ENCODE results near the gene MBP.

Gene MBP

DNA sequence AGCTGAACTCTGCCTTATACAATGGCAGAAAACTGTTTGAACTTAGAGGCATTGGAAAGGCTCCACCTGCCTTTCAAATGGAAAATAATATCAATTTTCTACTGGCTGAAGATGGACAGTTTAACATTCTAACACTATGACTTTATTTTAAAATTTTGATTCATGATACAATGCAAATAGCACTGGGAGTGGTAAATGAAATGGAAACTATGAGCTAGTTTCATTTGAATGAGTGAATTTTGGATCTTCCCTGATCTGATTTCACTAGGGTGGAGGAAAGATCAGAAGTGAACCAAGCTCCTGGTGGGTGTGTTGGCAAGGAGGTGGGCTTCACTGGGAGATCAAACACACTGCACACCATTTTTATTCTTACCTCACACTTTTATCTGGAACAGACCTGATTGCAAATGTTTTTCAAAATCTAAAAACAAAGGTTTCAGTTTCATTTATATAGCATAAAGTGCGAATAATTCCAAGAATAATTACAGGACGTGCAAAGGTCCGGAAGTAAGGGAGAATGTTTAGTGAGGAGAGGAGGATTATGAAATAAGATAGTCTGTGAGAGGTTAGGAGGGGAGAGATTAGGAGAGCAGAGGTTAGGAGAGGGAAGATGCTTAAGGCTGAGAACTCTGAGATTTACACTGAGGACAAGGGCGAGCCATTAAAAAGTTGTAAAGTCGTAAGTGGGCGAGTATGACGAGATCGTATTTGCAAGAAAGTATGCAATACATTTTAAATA is 18.6 kb upstream of the MBP start:
- DNase-seq, result no peak

DNA sequence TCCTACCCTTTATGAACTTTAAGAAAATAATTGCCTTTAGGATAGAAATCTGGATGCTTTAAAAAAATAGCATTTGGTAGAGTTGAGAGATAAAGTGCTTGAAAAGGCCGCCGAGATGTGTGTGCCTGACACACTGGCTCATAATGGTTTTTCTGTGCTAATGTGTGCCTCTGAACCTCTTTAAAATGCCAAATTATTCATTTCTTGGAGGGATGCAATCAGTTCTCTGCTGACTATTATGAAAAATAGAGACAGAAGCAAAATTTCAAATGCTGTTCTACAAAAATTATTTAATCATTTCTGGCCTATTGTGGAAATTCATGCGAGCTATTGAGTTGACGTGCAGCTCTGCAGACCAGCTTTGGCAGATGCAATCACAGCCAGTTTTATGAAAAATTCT is 18.0 kb upstream of the MBP start:
- no peak for DNase-seq

DNA sequence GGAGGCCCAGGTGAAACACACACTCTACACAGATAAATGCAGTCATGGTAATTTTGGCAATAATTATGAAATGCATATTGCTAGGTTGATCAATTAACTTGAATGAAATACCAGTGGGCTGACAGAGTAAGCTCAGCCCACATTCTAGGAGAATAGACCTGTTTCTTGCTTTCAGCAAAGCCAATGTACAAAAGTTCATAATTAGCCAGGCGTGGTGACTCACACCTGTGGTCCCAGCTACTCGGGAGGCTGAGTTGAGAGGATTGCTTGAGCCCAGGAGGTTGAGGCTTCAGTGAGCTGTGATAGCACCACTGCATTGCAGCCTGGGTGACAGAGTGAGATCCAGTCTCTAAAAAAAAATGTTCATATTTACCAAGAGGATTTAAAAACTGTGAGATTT is 15.7 kb upstream of the MBP start:
- no peak for DNase-seq

DNA sequence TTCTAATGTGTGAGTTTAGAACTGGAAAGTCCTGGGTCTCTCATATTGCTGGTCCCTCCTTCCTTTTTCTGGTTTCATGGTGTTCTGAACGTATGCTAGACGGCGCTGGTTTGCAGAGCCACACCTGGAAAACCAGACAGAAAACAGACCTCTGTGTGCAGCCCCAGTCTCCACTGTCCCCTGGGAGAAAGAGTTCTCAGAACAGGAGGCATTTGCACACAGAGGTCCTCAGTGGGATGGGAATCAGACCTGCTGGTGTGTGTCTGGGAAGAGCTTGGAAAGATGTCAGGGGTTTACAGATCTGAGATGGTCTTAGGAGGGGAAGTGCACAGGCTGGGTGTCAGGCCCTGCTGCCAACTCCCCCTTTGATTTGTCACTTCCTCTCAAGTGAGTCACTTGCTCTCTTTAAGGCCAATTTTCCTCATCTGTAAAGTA is 14.9 kb upstream of the MBP start:
- DNase-seq, result peak in 1 of 2 donors; percentile 22

DNA sequence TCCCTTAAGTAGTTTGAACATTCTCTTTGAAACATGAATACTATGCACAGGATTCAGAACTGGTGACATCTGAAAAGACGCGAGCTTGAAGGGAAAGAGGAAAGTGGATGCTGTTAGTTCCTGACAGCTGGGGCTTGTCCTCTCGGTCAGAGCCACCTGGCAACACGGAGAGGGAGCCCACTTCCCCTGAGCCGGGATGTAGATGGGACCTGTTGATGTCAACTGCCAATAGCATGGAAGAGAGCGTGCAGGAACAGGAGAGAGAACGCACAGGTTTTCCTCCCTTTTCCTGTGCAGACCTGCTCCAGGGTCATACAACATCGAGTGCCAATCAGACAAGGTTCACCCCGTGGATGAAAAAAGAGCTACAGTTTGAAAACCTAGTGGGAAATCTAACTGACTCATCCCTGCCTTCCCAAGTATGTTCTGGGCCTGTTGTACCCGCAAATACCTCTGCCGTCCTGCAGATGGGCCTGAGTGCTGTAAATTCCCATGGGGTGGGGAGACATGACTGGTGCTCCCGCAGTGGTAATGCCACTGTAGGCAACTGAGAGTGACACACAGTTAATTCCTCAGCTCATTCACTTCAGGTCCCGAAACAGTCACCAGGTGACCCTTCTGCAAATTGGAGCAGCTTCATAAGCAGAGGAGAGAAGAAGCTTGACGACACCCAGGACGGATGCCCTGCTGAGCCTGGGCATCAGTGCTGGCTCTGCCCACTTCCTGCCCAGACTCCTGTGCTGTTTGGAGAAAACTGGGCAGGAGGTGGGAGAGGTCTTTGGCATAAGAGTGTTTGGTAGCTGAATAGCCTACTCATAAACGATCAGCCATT is 13.9 kb upstream of the MBP start:
- DNase-seq, result no peak

DNA sequence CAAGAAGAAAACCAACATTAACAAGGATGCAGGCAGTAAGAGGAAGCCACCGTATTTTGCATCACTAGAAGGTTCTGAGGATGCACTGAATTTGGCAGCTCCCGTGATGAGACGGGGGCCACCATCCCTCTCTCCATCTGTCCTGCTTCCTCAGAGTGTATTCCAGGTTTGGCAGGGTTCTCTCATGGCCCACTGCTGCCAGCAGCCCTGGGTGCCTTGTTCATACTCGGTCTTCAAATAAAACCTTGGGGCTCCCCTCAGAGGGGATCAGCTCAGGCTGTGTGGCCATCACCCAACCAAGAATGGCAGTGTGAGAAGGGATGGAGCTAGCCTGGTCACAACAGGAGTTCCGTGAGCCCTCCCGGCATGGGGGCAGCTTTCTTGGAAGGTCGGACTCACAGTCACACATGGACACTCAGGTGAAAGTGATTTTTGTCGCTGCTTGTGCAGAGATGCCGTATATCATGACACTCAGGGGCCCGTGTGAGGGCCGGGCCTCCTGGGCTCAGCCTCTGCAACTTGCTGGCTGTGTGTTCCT is 12.8 kb upstream of the MBP start:
- DNase-seq, result no peak

DNA sequence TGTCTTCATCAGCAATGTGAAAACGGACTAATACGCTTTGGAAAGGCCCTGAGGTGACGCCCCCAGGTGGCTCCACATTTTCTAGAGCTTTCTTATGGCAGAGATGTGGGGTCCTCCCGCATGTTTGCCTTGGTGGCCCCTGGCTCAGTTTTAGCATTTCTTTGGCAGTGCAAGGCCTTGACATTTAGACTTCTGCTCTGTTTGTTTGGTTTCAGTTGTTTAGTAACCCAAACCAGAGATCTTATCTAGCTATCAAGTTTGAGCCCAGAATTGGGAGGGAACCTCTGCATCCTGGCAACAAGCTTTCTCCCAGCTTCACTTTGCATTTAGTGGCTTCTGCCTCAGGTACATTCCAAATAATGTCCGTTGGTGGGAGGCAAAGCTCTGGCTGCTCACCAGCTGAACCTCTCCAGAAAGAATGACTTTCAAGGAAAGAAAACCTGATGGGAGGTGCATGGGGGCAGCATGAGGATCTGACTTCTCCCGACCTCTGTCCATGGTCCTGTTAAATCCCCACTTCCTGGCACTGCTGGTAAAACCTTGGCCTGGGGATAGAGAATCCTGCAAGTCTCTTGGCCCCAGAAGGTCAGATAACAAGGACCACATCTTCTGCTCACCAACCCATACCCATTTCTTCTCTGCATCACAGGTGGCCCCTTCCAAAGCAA is 12.0 kb upstream of the MBP start:
- DNase-seq, result no peak

DNA sequence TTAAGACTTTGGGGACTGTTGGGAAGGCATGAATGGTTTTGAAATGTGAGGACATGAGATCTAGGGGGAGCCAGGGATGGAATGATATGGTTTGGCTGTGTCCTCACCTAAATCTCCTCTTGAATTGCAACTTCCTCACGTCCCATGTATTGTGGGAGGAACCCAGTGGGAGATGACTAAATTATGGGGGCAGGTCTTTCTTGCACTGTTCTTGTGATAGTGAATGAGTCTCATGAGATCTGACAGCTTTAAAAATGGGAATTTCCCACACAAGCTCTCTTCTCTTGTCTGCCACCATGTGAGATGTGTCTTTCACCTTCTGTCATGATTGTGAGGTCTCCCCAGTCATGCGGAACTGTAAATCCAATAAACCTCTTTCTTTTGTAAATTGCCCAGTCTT is 11.5 kb upstream of the MBP start:
- DNase-seq, result no peak

DNA sequence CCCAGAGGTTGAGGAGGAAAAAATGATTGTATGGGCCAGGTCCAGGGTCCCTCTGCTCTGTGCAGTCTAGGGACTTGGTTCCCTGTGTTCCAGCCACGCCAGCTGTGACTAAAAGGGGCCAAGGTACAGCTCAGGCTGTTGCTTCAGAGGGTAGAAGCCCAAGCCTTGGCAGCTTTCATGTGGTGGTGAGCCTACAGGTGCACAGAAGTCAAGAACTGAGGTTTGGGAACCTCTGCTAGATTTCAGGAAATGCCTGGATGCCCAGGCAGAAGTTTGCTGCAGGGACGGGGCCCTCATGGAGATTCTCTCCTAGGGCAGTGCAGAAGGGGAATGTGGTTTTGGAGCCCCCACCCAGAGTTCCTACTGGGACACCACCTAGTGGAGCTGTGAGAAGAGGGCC is 10.6 kb upstream of the MBP start:
- DNase-seq, result no peak

DNA sequence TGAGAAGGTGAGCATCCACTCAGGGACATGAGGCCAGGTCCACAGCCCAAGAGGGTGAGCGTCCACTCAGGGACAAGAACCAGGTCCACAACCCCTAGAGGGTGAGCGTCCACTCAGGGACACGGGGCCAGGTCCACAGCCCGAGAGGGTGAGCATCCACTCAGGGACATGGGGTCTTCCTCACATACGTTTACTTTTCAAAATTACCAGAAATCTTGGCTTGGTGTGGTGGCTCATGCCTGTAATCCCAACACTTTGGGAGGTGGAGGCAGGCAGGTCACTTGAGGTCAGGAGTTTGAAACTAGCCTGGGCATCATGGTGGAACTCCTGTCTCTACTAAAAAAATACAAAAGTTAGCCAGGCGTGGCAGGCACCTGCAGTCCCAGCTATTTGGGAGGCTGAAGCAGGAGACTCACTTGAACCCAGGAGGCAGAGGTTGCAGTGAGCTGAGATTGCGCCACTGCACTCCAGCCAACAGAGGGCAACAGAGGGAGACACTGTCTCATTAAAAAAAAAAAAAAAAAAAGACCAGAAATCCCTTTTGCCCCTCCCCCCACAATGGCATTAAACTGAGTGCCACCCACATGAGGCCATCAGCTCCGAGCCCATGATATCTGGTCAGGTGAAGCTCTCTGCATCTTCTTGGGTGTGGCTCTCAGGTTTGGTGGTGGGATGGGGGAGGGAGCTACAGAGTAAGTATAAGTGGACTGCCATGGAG is 9.0 kb upstream of the MBP start:
- no peak for DNase-seq

DNA sequence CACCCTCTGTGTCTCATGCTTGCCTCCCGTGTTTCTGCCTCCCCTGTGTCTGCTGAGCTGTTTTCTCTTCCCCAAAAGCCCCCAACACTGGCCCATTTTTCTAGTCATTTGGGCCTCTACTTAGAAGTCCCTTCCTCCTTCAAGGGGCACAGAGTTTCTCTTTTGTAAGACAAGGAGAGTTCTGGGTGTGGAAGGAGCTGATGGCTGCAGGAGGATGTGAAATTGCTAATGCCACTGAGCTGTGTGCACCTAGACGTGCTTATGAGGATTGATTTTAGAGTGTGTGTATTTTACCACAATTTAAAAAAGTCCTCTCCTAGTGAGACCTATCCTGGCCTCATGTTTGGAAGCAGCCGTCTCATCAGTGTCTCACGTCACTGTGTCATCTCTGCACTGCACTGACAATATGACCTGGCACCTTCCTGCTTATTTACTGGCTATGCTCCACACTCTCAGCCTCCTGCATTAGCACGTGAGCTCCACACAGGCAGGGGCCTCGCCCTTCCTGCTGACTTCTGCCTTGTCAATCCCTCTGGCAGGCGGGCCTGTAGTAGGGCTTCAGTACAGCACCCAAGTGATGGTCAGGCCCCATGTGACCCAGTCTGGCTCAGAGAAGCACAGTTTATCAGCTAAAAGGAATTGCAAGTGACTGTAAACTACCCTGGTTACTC is 8.0 kb upstream of the MBP start:
- peak; percentile 52 to 66 for DNase-seq

DNA sequence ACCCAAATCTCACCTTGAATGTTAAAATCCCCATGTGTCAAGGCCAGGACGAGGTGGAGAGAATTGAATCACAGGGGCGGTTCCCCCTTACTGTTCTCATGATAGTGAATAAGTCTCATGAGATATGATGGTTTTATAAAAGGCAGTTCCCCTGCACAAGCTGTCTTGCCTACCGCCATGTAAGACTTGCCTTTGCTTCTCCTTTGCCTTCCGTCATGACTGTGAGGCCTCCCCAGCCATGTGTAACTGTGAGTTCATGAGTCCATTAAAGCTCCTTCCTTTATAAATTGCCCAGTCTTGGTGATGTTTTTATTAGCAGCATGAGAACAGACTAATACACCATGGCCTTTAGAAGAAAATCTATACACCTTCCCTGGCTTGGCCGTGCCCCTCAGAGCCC is 7.4 kb upstream of the MBP start:
- no peak for DNase-seq

DNA sequence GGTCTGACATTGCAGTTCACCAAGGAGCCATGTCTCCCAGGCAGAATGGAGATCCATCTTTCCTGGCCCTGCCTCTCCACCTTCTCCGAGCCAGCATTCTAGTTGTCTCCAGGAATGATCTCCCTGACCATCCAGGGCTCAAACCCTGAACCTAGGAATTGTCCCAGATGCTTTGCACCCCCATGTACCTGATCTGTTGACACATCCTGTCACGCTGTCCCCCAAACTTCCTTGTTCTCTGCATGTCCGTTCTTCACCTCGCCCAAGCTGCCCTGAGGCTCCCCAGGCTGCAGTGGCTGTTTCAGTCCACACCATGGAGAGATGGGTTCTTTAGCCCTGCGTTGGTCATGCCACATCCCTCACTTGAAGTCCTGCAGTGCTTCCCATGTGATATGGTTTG is 7.0 kb upstream of the MBP start:
- DNase-seq, result no peak

DNA sequence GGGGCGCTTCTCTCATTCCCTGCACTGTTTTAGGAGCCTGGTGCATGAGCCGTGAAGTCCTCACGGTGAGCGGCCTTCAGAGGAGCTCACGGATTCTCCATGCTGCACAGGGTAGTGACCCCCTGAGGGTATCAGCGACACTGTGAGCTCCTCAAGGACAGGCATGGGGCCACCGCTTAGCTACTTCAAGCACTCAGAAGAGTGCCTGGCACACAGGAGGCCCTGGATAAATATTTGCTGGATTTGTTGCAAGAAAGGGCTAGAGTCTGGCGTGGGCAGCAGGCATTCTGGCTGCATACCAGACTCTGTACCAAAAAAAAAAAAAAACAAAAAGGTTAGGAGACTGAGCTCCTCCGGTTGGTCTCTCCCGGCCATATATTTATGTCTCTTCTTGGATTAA is 5.7 kb upstream of the MBP start:
- no peak for DNase-seq

DNA sequence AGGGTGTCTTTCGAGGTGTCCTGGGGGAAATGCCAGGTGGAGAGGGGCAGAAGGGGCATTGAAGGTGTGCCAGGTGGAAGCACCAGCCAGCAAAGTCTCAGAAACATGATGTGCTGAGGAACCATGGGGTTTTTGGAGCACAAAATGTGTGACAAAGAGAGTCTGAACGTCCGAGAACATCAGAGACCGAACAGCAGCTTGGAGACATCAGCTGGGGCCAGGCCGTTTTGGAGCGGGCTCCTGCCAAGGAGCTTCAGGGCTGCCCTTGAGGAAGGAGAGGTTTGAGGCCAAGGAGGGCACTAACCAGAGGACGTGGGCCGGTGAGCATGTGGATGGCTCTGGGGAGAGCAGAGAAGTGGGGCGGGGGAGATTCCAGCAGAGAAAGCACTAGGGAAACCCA is 5.3 kb upstream of the MBP start:
- DNase-seq, result no peak

DNA sequence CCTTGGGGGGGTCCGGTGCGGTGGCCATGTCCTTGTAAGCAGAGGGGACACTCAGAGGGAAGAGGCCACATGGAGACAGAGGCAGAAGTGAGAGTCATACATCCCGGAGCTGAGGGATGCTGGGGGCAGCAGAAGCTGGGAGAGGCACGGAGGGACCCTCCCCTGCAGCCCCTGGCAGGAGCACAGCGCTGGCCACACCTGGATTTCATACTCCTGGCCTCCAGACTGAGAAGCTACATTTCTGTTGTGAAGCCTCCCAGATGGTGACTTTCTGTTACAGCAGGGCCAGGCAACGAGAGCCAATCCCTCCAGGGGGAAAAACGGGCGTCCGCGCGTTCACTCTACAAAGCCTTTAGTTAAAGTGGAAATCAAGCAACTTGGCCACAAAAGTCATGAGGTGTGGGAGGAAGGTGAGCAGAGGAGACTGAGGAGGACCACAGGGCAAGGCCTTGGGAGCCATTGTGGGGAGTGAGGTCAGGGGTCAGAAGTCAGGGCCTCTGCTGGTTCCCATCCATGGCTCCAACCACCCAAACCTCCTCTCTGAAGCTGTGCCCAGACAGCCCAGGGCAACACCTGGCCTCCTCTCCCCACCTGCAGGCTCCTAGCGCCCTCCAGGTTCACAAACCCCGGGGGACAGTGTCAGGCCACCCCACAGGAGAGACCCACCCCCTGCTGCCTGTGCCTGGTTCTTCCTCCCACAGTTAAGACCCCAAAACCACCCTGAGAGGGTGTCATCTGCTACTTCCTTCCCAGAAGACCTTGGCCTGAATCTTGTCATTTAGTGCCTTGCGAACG is 4.5 kb upstream of the MBP start:
- no peak for DNase-seq

DNA sequence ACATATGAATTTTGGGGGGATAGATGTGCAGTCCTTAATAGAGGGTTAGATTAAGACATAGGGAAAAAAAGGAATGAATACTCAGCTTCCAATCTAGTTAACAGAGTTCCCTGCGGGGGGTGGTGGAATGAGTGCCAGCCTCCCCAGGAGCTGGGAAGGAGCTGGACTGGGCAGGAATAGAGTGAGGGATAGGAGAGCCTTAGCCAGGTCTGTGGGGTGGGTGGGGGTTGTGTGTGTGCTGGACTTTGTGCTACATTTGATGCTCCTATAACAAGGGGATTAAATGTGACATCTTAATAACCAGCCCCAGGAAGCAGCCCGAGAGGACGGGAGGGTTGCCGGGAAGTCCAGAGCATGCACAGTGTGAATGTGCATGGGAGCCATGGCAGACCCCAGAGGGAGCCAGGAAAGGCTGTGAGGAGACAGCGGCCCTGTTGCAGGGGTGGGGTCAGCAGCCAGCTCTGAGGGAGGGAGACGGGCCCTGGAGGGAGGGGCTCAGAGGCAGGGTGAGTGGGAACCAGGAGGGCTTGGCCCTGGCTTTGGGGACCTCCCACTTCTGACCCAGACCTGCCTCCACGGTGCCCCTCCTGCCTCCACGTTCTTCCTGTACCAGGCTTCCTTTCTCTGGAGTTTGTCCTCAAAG is 3.6 kb upstream of the MBP start:
- DNase-seq, result no peak

DNA sequence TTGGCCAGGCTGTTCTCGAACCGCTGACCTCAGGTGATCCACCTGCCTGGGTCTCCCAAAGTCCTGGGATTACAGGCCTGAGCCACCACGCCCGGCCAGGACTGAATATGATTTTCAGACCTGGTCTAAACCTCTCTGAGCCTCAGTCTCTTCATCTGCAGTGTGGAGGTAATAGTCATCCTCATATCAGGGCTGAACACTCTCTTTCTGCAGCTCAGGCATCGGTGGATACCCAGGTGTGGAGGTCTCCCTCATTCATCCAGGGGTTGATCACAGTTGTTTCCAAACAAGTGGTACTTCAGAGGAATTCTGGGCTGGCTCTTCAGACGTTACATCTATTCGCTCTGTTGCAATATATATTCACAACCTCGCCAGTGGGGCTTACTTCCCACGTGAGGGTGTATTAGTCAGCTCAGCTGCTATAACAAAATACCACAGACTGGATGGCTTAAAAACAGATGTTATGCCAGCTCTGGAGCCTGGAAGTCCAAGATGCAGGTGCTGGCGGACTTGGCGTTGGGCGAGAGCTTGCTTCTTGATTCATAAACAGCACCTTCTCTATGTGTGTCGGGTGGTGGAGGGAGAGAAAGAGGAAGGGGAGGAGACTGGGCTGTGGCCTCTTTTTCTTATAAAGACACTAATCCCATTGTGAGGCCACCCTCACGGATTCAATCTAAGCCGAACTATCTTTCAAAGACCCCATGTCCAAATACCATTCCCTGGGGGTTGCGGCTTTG is 2.9 kb upstream of the MBP start:
- no peak for DNase-seq

DNA sequence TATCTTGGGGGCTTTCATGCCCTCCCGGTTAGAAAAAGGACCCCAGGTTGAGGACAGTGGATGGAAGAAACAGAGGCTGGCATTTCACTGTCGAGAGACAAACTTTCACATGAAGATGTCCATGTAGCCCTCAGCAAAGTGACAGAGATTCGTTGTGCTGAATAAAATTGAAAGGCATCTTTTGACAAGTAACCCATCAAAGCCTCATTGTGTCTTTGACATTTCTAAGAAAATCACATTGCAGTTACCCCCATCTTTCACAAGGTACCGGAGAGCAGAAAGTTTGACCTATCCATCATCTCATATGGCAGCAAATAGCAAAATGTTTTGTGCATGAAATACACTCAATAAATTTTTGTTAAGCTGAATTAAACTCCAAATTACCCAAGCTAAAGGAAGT is 2.0 kb upstream of the MBP start:
- DNase-seq, result no peak

DNA sequence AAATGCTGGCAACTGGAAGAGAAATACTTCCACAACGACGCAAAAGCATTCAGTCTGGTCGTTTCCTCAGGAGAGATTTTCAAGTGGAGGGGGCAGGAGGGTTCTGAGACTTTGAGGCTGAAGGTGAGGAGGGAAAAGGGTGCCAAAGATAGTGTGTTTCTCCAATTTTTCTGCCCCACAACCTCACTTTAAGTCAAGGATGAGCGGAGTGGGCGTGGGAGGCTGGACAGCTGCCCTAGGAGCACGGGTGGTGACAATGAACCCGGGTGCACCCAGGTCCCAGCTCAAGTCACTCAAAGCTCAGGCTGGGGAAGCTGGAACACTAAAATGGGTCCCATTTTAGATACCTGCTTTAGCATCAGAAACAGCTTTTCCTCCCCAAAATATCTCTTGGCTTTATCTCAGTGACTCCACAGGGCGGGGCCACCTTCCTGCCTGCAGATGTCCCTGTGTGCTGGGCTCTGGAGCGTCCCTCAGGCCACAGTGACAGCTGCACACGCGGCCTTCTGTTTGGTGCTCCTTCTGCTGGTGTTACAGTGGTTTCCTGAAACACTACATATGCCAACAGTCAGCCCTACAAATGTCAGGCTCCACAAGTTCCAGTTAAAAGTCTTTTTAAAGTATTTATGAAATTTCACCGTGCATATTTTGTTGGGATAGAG is 1.4 kb upstream of the MBP start:
- peak; percentile 37 to 54 for DNase-seq

Measured in CD4-positive, alpha-beta T cell treated with Interferon alpha-2 for 1 hour (primary cell).